HCEC 1CT (cell line): ENCODE data around the gene WAC.

Source experiments
- DNase-seq: peaks from one replicate; pipeline ENCODE4 v3.0.0-alpha.2; 2017

The WAC gene

DNA sequence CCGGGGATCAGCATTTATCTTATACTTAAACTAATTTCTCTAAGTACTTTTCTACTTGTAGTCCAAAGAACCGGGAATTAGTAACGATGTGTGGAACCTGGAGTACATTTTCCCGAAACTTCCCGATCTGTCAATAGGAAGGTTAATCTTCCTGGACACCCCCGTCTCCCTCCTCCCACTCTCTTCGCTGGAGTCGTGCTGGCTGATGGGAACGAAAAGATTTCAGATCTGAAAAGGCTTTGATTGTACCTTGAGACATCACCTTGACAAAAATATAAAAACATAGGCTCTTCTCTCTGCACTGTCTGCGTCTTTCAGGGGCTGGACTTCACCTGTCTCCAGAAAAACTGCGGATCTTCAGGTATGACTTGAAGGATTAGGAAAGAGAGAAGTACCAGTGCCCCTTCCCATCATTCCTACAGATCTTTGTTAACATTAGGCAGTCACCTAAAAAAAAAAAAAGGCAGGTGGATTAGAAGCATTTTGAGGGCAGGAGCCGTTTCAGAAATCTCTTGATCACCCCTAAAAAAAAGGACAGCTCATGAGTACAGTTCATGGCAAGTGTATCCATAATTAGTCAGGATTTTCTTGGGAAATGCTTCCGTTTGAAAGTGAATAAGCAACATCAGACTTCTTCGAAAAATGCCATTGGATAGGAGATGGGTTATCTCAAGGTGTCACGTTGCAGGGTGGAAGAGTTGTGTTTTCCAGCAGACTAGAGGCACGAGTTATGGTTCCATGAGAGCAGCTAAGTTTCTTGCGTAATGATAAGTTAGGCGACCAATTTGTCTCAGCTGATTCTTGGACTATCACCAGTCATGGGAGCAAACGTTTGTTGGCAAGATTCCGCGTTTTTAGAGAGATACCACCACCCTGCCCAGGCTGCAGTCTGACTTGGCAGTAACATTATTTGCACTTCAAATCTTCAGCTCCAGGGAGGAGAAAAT is 136.6 kb downstream of the WAC start:
- DNase-seq = no peak
